Measurements from ENCODE around the gene MAGI2. TPM values are rescaled to one million over a fixed set of nuclear protein-coding genes. Genes with fewer than 3 reads are reported as not detected.

The MAGI2 gene
- total RNA-seq, 1 experiment from 2014 or later = 0.22 TPM

- no peak for ATAC-seq
- no peak overlapping the region for H3K4me2 ChIP-seq (ENCODE audit: low read length)
- intact Hi-C loops (cut with micrococcal nuclease) = loop anchor here (10.0 kb wide), 1 partner anchor 1164 kb away; no protein-coding TSS in a partner anchor
- H2AFZ ChIP-seq (ENCODE audit: low read depth, low read length, poor library complexity, severe bottlenecking) = peak overlapping the region; percentile 8
- H3K27me3 ChIP-seq (ENCODE audit: insufficient read depth, low read length) = no peaks in the 10 kb centered on the region
- ChIA-PET POLR2A (no interaction called here), CTCF (interaction anchor here (1.1 to 1.3 kb wide), 2 partner anchors 8 to 12 kb away, joined by 3 to 5 read pairs; no protein-coding TSS in a partner anchor), RAD21 (ENCODE audit: low non-redundant PET in 1 of 2, low total read pairs in 2 of 2, uncharacterized antibody in 2 of 2, unreplicated experiment in 2 of 2) (no interaction called here)
- H3K4me1 ChIP-seq (ENCODE audit: control insufficient read depth in 1 of 2, insufficient read depth in 2 of 2, low read length in 2 of 2) = no peaks in the 10 kb centered on the region
- H3K36me3 ChIP-seq (ENCODE audit: control insufficient read depth in 1 of 2, insufficient read depth in 2 of 2, low read length in 2 of 2) = no peaks in the 10 kb centered on the region
- no peak overlapping the region for H3K4me3 ChIP-seq (replicated peaks in 1 of 2; ENCODE audit: low read depth in 1 of 2, low read length in 2 of 2)
- no peak overlapping the region for H3K9ac ChIP-seq (ENCODE audit: low read length)
- no peaks in the 10 kb centered on the region for H3K79me2 ChIP-seq (ENCODE audit: insufficient read depth, low read length)
- H4K20me1 ChIP-seq (ENCODE audit: insufficient read depth) = no peaks in the 10 kb centered on the region
- DNase-seq (ENCODE audit: low read depth, low spot score) = no peak
- H3K27ac ChIP-seq (ENCODE audit: low read depth, low read length) = no peak overlapping the region
- H3K9me3 ChIP-seq (ENCODE audit: control insufficient read depth in 1 of 2, insufficient read depth in 1 of 2, low read depth in 1 of 2, low read length in 2 of 2) = no peaks in the 10 kb centered on the region
- no peak for TF ChIP-seq TCF7L2 (IDR thresholded peaks at IDR 0.05; ENCODE audit: borderline replicate concordance, extremely low read depth, insufficient read depth, insufficient read length)
- TF ChIP-seq JUND (IDR thresholded peaks at IDR 0.05) = no peak
- TF ChIP-seq YY1 (IDR thresholded peaks at IDR 0.05; ENCODE audit: extremely low read depth, insufficient replicate concordance, low read depth, low read length) = no peak
- no peak for TF ChIP-seq POLR2AphosphoS5 (IDR thresholded peaks at IDR 0.05; ENCODE audit: low read depth, low read length)
- TF ChIP-seq CEBPB (IDR thresholded peaks at IDR 0.05; ENCODE audit: low read depth) = no peak
- no peak for TF ChIP-seq ZNF274 (IDR thresholded peaks at IDR 0.05; ENCODE audit: low read depth, low read length)
- no peak for TF ChIP-seq SP1 (IDR thresholded peaks at IDR 0.05; ENCODE audit: low read depth)
- no peak for TF ChIP-seq MAX (IDR thresholded peaks at IDR 0.05)
- no peak for TF ChIP-seq RAD21 (IDR thresholded peaks at IDR 0.05; ENCODE audit: low read depth)
- TF ChIP-seq EGR1 (IDR thresholded peaks at IDR 0.05; ENCODE audit: low read depth) = no peak
- TF ChIP-seq EZH2 (IDR thresholded peaks at IDR 0.05) = no peak
- no peak for TF ChIP-seq REST (IDR thresholded peaks at IDR 0.05; ENCODE audit: low read depth)
- TF ChIP-seq SRF (IDR thresholded peaks at IDR 0.05; ENCODE audit: low read depth) = no peak
- BruUV-seq (replicated peaks) = no TSS peak
- no peaks in the 10 kb centered on the region for H3K9me2 ChIP-seq (ENCODE audit: insufficient read depth)
Measured at GRCh38 chr7:79290398-79290797, 163.1 kb downstream of the MAGI2 start.
